Endothelial cell of umbilical vein (primary cell): Measurements from ENCODE around the gene C4orf33.

Experiments used
- CTCF ChIP-seq, 2 donors: IDR thresholded peaks; 1 replicate in 1 of 2; 2 replicates in 1 of 2; pipeline ENCODE4 v1.5.1; 2011; ENCODE audit warnings: low read length in 2 of 2, mild to moderate bottlenecking in 2 of 2, moderate library complexity in 2 of 2, control low read depth in 1 of 2, inconsistent platforms in 1 of 2, low read depth in 1 of 2; ENCODE audit not compliant: insufficient read depth in 1 of 2; ENCODE audit errors: extremely low read depth in 1 of 2
- EZH2 ChIP-seq: IDR thresholded peaks from 2 replicates; pipeline ENCODE4 v1.6.1; 2012; ENCODE audit warnings: borderline replicate concordance, low read depth, mild to moderate bottlenecking, moderate library complexity, low read length, inconsistent platforms; ENCODE audit not compliant: severe bottlenecking
- FOS ChIP-seq: IDR thresholded peaks from 2 replicates; pipeline ENCODE4 v1.6.1; 2011; ENCODE audit warnings: mild to moderate bottlenecking, low read length, moderate library complexity, borderline replicate concordance; ENCODE audit not compliant: insufficient read depth
- GATA2 ChIP-seq: IDR thresholded peaks from 2 replicates; pipeline ENCODE4 v1.7.0; 2011; ENCODE audit warnings: low read depth, mild to moderate bottlenecking, moderate library complexity, mixed read lengths, low read length; ENCODE audit not compliant: insufficient read length, insufficient read depth
- MYC ChIP-seq: IDR thresholded peaks from one replicate; pipeline ENCODE4 v1.6.1; 2011; ENCODE audit warnings: mild to moderate bottlenecking, low read depth, low read length
- POLR2A ChIP-seq: IDR thresholded peaks from 2 replicates; pipeline ENCODE4 v1.6.1; 2012; ENCODE audit warnings: low read depth, mild to moderate bottlenecking, control low read depth, low read length
- POLR2AphosphoS5 ChIP-seq: IDR thresholded peaks from 2 replicates; pipeline ENCODE4 v1.6.1; 2012; ENCODE audit warnings: low read depth, mild to moderate bottlenecking, control low read depth, low read length, moderate library complexity; ENCODE audit not compliant: insufficient read depth
- TF ChIP-seq, protein P1 (sequence below): IDR thresholded peaks from 2 replicates; pipeline ENCODE4 v1.6.1; 2011; ENCODE audit not compliant: insufficient read depth, insufficient read length

- no peak for TF ChIP-seq POLR2AphosphoS5
- TF ChIP-seq POLR2A = no peak
- TF ChIP-seq CTCF (IDR thresholded peaks at IDR 0.05; ENCODE audit: extremely low read depth in 1 of 2, insufficient read depth in 1 of 2, low read depth in 1 of 2, low read length in 2 of 2) = no peak
- TF ChIP-seq, protein P1, sequence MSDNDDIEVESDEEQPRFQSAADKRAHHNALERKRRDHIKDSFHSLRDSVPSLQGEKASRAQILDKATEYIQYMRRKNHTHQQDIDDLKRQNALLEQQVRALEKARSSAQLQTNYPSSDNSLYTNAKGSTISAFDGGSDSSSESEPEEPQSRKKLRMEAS = no peak
- TF ChIP-seq EZH2 = no peak
- no peak for TF ChIP-seq FOS
- no peak for TF ChIP-seq MYC
- TF ChIP-seq GATA2 = no peak
Measured at GRCh38 chr4:129109965-129110824, 14.2 kb downstream of the C4orf33 start.
